Inflammatory macrophage treated with lipopolysaccharide for 4 hours (primary cell): ENCODE results near the gene RBBP6.
A peak's percentile ranks its signal among the peaks of the same experiment; 100 is the strongest.
"Not testable (repeated sequence)": the region's sequence is repeated elsewhere in the genome, so short reads cannot be mapped to it uniquely, and the experiment has no call there.

Source experiments
- DNase-seq: peaks from one replicate; pipeline ENCODE4 v3.0.0-alpha.2; 2020

The RBBP6 gene, protein sequence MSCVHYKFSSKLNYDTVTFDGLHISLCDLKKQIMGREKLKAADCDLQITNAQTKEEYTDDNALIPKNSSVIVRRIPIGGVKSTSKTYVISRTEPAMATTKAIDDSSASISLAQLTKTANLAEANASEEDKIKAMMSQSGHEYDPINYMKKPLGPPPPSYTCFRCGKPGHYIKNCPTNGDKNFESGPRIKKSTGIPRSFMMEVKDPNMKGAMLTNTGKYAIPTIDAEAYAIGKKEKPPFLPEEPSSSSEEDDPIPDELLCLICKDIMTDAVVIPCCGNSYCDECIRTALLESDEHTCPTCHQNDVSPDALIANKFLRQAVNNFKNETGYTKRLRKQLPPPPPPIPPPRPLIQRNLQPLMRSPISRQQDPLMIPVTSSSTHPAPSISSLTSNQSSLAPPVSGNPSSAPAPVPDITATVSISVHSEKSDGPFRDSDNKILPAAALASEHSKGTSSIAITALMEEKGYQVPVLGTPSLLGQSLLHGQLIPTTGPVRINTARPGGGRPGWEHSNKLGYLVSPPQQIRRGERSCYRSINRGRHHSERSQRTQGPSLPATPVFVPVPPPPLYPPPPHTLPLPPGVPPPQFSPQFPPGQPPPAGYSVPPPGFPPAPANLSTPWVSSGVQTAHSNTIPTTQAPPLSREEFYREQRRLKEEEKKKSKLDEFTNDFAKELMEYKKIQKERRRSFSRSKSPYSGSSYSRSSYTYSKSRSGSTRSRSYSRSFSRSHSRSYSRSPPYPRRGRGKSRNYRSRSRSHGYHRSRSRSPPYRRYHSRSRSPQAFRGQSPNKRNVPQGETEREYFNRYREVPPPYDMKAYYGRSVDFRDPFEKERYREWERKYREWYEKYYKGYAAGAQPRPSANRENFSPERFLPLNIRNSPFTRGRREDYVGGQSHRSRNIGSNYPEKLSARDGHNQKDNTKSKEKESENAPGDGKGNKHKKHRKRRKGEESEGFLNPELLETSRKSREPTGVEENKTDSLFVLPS (N-terminal part only)

DNA sequence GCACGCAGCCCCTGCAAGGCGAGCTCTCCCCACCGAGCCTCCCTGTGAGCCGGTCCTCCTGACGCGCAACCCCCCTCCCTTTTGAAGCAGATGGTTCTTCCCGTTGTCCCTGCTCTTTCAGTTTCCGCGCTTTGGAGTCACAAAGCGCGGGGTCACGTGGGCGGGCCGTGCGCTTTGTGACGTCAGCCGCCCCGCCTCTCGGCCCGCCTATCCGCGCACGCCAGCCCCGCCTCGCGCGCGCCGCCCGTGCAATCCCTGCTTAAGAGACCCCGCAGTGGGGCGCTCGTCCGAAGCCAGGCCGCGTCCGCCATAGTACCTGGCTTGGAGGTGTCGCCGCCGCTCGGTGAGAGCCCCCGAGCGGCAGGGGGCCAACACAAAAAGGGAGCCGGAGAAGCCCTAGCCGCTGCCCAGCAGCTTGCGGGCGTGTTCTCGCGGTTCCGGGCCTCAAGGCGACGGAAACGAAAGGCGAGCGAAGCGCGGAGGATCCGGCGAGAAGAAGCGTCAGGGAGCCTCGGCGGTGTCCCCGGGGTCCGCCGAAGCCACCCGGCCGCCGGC is at the start of gene RBBP6:
TSS of gene RBBP6 (plus strand) at position 272 of the 555 bp plus-strand sequence. CDS start 1,061 bp downstream, outside the sequence.
- peak; percentile 98 for DNase-seq

- DNase-seq: no peak
Observed at GRCh38 chr16:24490866-24491265, 48.5 kb upstream of the RBBP6 start.

- DNase-seq: no peak
Observed at GRCh38 chr16:24491731-24492130, 47.6 kb upstream of the RBBP6 start.

DNA sequence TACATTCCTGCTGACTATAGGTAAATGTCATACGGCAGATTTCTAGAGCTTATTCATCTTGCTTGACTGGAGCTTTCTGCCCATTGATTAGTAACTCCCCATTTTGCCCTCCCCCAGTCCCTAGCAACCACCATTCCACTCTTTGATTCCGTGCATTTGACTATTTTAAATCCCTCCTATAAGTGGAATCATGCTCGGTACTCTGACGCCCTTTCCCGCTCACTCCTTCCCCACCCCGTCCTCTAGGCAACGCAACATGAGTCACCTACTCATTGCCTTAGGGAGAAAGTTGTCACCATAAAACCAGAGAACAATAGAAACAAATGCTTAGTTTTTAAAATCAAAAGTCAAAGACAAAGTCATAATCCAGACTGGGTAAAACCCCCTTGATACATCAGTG is 45.5 kb upstream of the RBBP6 start:
- no peak for DNase-seq

DNA sequence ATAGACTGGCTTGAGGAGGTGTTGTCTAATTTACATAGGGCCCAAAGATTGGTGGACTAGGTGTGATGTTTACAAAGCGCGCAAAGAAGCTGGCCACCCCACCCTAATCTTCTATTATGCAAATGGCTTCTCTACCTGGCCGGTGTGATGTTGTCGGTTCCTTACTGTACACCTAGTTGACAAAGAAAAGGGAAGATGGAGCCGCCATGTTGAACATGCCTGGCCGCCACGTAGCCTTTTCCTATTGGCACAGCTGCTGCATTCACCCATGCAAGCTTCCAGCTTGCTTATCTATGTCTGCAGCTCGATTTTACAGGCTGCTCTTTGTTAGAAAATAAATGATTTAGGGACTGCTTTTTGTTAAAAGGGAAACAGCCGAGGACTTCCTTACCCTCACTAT is 44.2 kb upstream of the RBBP6 start:
- not testable (repeated sequence) for DNase-seq

- no peak for DNase-seq
Observed at GRCh38 chr16:24497440-24497839, 41.9 kb upstream of the RBBP6 start.

GRCh38 chr16:24499193-24499814 is 40.1 kb upstream of the RBBP6 start:
- DNase-seq: peak; percentile 36

DNA sequence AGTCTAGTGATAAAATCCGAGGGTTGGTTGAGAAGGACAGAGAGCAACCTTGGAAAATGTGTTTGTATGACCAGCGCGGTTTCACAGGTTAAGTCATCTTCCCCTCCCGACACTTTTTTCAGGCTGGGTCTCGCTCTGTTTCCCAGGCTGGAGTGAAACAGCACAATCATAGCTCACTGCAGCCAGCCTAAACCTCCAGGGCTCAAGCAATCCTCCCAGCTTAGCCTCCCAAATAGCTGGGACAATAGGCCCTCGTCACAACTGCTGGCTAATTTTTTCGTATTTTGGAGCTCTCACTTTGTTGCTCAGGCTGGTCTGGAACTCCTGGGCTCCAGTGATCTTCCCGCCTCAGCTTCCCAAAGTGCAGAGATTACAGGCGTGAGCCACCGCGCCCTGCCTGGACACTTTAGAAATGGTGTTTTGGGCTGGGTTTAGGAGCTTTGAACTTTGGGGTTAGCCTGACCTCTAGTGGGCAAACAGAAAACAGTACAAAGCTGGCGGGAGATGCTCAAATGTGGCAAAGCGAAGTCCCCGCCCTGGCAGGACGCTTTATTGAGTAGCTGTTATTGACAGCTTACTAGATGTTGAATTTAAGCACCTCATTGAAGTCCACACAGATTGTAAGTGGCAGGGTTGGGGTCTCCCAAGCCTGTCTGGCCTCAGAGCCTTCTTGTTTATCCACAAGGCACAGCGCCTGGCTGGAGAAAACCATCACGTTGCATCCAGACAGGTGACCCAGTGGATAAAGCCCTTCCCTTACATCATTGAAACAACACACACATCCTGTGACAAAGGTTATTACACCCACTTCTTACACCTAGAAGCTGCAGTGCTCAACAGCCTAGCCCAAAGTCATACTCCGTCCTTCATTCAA is 34.7 kb upstream of the RBBP6 start:
- peak; percentile 54 for DNase-seq

DNA sequence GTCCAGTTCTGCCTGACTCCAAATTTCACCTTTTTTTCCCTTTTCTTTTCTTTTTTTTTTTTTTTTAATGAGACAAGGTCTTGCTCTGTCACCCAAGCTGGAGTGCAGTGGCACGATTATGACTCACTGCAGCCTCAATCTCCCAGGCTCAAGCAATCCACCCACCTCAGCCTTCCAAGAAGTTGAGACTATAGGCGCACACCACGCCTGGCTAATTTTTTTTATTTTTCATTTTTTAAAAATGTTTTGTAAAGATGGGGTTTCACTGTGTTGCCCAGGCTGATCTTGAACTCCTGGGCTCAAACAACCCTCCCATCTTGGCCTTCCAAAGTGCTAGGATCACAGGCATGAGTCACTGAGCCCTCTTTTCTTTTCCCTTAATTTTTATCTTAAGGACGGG is 33.4 kb upstream of the RBBP6 start:
- no peak for DNase-seq

DNA sequence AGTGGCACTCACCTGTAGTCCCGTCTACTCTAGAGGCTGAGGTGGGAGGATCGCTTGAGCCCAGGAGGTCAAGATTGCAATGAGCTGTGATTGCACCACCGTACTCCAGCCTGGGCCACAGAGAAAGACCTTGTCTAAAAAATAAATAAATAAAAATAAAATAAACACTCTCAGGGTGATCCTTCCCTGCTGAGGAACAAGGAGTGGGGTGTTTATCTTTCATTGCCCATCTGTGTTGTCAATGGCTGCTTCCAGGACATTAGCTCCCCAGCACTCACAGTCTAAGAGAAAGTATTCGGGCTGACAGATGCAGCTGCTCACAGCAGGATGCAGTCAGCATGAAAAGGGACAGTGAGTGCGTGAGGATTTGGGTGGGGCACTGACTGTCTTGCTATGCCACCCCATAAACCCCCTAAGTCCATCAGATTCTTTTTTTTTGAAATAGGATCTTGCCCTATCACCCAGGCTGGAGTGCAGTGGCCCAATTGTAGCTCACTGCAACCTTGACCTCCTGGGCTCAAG is 31.3 kb upstream of the RBBP6 start:
- DNase-seq: no peak

GRCh38 chr16:24508614-24509013 is 30.8 kb upstream of the RBBP6 start:
- DNase-seq: no peak

- no peak for DNase-seq
Observed at GRCh38 chr16:24509536-24509935, 29.8 kb upstream of the RBBP6 start.

DNA sequence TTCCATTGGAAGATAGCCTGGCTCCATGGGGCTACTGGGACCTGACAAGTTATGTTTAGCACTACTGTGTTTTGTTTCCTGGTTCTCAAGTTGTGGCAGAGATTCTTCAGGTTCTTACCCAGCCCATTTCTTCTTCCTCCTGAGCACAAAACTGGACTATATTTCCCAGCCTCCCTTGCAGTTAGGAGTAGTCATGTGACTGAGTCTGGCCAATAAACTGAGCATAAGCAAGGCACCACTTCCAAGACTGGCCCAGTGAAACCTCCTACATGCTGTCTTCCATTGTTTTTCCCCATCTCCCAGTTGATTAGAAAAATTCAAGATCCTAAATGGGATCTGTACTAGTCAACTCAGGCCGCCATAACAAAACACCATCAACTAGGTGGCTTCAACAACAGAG is 28.2 kb upstream of the RBBP6 start:
- DNase-seq: no peak

- DNase-seq: no peak
Observed at GRCh38 chr16:24511792-24512191, 27.6 kb upstream of the RBBP6 start.

DNA sequence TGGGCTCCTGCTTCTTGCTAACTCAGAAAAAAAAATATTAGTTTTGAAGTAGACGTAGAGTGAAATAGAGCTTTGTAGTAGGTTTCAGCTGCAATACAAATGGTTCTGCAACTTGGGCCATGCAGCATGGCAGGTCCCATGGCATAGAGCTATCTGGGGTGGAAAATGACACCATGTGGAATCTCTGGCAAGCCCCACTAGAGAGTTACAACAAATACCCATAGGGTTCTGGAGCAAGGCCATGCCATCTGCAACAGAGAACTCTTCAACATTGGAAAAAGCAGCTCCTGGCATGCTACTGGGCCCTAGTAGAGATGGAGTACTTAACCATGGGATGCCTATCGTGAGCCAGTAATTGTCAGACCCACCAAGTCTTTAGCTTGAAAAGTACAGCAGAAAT is 25.3 kb upstream of the RBBP6 start:
- DNase-seq: no peak

GRCh38 chr16:24515186-24515585 is 24.2 kb upstream of the RBBP6 start:
- DNase-seq: no peak

DNA sequence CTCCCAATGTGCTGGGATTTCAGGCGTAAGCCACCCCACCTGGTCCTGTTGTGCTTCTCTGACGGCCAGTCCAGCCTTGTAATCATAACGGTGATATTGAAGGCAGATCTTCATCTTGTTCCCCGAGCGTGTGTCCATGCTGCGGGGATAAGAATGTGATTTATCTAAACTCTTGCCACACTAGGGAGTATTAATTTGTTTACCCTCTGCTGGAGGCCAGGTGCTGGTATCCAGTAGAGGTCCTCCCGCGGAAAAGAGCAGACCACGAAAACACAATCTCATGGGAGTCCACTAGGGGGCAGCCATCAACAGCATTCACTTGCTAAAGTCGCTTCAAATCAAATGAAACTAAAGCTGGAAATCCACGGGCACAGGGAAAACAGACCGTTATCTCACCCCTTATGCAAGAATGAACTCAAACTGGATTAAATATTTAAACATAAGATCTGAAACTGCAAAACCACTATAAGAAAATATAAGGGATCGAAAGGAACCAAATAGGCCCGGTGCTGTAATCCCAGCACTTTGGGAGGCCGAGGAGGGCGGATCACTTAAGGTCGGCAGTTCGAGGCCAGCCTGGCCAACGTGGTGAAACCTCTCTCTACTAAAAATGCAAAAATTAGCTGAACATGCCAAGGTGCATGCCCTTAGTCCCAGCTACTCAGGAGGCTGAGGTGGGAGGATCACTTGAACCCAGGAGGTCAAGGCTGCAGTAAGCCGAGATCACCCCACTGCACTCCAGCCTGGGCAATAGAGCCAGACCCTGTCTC is 22.3 kb upstream of the RBBP6 start:
- peak; percentile 85 for DNase-seq

DNA sequence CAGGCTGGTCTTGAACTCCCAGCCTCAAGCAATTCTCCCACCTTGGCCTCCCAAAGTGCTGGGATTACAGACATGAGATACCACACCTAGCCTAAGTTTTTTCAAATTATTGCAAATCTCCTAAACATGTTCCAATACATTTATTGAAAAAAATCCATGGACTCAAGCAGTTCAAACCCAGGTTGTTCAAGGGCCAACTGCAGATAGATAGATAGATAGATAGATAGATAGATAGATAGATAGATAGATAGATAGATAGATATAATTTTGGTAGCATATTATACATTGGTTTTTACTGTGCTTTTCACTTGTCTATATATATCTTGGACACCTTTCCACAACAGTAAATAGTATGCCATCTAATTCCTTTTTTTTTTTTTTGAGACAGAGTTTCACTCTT is 20.9 kb upstream of the RBBP6 start:
- no peak for DNase-seq

DNA sequence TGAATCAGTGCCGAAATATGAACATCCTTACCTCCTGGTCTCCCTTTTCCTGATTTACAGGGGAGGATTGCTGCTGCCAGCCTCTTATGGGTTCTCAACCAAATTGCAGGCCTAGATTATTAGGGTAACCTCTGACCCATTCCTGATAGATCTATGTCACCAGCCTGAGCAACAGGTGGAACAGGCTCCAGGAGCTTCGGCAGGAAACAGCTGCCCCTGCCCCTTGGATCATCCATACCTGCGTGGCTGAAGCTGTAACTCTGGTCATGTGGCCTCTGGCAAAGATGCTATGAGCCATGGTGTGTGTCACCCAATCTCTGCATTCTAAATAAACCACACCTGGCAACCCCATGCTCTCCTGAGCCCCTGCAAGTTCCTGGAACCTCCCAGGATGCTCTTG is 18.4 kb upstream of the RBBP6 start:
- DNase-seq: no peak

DNA sequence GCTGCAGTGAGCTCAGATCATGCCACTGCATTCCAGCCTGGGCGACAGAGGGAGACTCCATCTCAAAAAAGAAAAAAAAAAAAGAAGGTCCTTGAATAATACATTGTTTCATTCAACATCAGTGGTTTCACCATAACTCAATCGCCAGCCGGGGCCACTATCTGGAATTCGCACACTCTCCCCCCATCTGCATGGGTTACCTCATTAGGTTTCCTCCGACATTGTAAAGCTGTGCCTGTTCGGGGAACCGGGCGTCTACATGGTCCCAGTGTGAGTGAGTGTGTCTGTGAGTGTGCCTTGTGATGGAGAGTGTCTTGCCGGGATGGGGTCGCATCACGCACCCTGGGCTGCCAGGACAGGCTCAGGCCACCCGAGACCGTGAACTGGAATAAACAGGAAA is 16.6 kb upstream of the RBBP6 start:
- no peak for DNase-seq

DNA sequence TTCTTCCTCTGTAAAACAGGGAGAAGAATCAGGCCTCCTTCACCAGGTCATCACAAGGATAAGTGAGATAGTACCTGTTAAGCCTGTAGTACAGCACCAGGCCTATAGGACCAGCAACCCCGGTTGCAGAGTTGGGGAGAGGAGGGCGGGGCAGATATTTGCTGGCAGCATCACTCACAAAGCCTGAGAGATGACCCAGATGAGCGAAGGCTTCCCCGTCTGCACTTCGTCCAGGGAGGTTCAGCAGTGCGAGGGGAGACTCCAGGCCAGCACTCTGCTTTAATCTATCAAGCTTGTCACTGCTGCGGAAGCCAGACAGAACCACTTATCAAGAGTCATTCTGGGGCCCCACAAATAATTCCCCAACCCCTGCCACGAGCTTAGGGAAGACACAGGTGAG is 15.8 kb upstream of the RBBP6 start:
- no peak for DNase-seq
